DND-41 (cell line): ENCODE data around the gene RASSF7.

ENCODE experiments used
- ATAC-seq: fragments of 200-7000 bp; cut with Tn5 transposase; 3 replicates; pipeline ENCODE4 v1.9.1; 2021; ENCODE audit warnings: low read depth; ENCODE audit not compliant: insufficient read depth
- DNase-seq: peaks from one replicate; pipeline ENCODE4 v3.0.0-alpha.2; 2020
- H2AFZ ChIP-seq: 2 replicates; pipeline ENCODE4 v1.6.0; 2012; ENCODE audit warnings: low read depth, low read length
- H3K27ac ChIP-seq: 2 replicates; pipeline ENCODE4 v1.5.1; 2012; ENCODE audit warnings: low read length, inconsistent platforms
- H3K27me3 ChIP-seq: fragments of 200-600 bp; sonication (generic); 2 replicates; pipeline ENCODE4 v1.6.0; 2012; ENCODE audit warnings: low read length, mild to moderate bottlenecking, inconsistent platforms; ENCODE audit not compliant: insufficient read depth, poor library complexity
- H3K36me3 ChIP-seq: 2 replicates; pipeline ENCODE4 v1.5.1; 2012; ENCODE audit warnings: low read length, inconsistent platforms; ENCODE audit not compliant: insufficient read depth
- H3K4me1 ChIP-seq: 2 replicates; pipeline ENCODE4 v1.5.1; 2012; ENCODE audit warnings: mild to moderate bottlenecking, low read length; ENCODE audit not compliant: insufficient read depth
- H3K4me2 ChIP-seq: 2 replicates; pipeline ENCODE4 v1.6.0; 2012; ENCODE audit warnings: mild to moderate bottlenecking, moderate library complexity, low read length, inconsistent platforms; ENCODE audit not compliant: insufficient read depth
- H3K4me3 ChIP-seq, 2 experiments: fragments of 200-600 bp in 1 of 2; shearing (Covaris generic) in 1 of 2; 2 replicates each; pipeline ENCODE4 v1.5.1; 2012 to 2016; ENCODE audit warnings: inconsistent platforms in 2 of 2, low read length in 2 of 2, mild to moderate bottlenecking in 2 of 2, low read depth in 1 of 2, moderate library complexity in 1 of 2
- H3K79me2 ChIP-seq: 2 replicates; pipeline ENCODE4 v1.6.0; 2012; ENCODE audit warnings: low read length, inconsistent platforms; ENCODE audit not compliant: insufficient read depth
- H3K9ac ChIP-seq: 2 replicates; pipeline ENCODE4 v1.6.0; 2012; ENCODE audit warnings: low read depth, mild to moderate bottlenecking, inconsistent platforms, low read length, moderate library complexity
- H3K9me3 ChIP-seq: 2 replicates; pipeline ENCODE4 v1.5.1; 2012; ENCODE audit warnings: low read length, moderate library complexity, mild to moderate bottlenecking, inconsistent platforms; ENCODE audit not compliant: insufficient read depth, severe bottlenecking
- H4K20me1 ChIP-seq: 2 replicates; pipeline ENCODE4 v1.6.0; 2012; ENCODE audit warnings: low read length; ENCODE audit not compliant: insufficient read depth
- EZH2 ChIP-seq: IDR thresholded peaks from 3 replicates; pipeline ENCODE4 v1.6.1; 2012; ENCODE audit warnings: borderline replicate concordance, low read depth, mild to moderate bottlenecking, moderate library complexity, low read length, inconsistent platforms; ENCODE audit not compliant: severe bottlenecking
- TF ChIP-seq, protein P1 (sequence below): IDR thresholded peaks from 2 replicates; pipeline ENCODE4 v1.5.1; 2012; ENCODE audit warnings: borderline replicate concordance, low read length, moderate library complexity, mild to moderate bottlenecking; ENCODE audit not compliant: poor library complexity, severe bottlenecking; ENCODE audit errors: extremely low read depth

The RASSF7 gene

GRCh38 chr11:528815-529727 is 31.7 kb upstream of the RASSF7 start:
- Histone ChIP-seq H3K9ac (no peak overlapping the region), H3K36me3 (peaks cover 31% of the 10 kb centered on the region), H3K9me3 (no peaks in the 10 kb centered on the region), H3K27ac (no peak overlapping the region), H3K4me1 (peaks cover 11% of the 10 kb centered on the region), H3K79me2 (peaks cover 8% of the 10 kb centered on the region), H2AFZ (no peak overlapping the region), H4K20me1 (peaks cover 28% of the 10 kb centered on the region), H3K4me3 (no peak overlapping the region), H3K4me2 (no peak overlapping the region), H3K27me3 (no peaks in the 10 kb centered on the region)
- no peak for DNase-seq
- TF ChIP-seq EZH2, result no peak
- TF ChIP-seq, protein P1, sequence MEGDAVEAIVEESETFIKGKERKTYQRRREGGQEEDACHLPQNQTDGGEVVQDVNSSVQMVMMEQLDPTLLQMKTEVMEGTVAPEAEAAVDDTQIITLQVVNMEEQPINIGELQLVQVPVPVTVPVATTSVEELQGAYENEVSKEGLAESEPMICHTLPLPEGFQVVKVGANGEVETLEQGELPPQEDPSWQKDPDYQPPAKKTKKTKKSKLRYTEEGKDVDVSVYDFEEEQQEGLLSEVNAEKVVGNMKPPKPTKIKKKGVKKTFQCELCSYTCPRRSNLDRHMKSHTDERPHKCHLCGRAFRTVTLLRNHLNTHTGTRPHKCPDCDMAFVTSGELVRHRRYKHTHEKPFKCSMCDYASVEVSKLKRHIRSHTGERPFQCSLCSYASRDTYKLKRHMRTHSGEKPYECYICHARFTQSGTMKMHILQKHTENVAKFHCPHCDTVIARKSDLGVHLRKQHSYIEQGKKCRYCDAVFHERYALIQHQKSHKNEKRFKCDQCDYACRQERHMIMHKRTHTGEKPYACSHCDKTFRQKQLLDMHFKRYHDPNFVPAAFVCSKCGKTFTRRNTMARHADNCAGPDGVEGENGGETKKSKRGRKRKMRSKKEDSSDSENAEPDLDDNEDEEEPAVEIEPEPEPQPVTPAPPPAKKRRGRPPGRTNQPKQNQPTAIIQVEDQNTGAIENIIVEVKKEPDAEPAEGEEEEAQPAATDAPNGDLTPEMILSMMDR, result no peak
- no peak for ATAC-seq

DNA sequence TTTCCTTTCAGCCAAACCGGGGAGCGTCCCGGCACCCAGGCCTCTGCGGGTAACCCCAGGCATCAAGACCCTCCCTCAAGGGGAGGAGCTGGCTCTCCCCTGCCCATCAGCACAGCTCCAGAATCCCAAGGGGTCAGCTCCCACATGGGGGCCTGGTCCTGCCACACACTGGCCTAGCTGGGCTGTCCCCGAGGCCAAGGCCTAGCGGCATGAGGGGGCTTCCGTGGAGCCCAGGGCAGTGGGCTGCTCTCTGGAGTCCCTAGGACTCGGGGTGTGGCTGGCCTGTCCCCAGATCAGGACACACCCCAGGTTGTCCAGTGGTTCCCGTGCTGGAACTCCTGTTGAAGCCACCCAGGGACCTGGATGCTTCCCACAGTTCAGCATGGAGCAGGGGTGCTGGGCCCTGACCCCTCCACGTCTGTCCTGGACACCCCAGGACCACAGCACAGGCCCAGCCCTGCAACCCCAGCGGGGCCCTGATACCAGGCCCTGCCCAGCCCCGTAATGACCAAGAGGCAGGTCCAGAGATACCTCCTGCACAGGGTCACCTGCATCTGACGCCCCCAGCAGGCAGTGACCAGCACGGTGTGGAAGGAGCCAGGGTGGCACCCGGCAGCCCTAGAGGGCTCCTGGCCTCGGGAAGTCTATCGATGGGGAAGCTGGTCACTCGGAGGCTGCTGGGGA is 30.9 kb upstream of the RASSF7 start:
- H3K4me3 ChIP-seq, result no peak overlapping the region
- peaks cover 36% of the 10 kb centered on the region for H4K20me1 ChIP-seq
- no peak overlapping the region for H3K27ac ChIP-seq
- ATAC-seq, result no peak
- H2AFZ ChIP-seq, result no peak overlapping the region
- peaks cover 19% of the 10 kb centered on the region for H3K4me1 ChIP-seq
- peaks cover 35% of the 10 kb centered on the region for H3K36me3 ChIP-seq
- H3K9me3 ChIP-seq, result no peaks in the 10 kb centered on the region
- no peak overlapping the region for H3K9ac ChIP-seq
- TF ChIP-seq EZH2, result no peak
- TF ChIP-seq, protein P1, result no peak
- H3K79me2 ChIP-seq, result peaks cover 16% of the 10 kb centered on the region
- H3K4me2 ChIP-seq, result no peak overlapping the region
- H3K27me3 ChIP-seq, result no peaks in the 10 kb centered on the region
- no peak for DNase-seq

- H3K36me3 ChIP-seq, result peaks cover 35% of the 10 kb centered on the region
- no peak for DNase-seq
- no peak for TF ChIP-seq EZH2
- TF ChIP-seq, protein P1, result no peak
- no peak overlapping the region for H3K9ac ChIP-seq
- H3K27ac ChIP-seq, result no peak overlapping the region
- peaks cover 24% of the 10 kb centered on the region for H3K4me1 ChIP-seq
- H4K20me1 ChIP-seq, result peaks cover 36% of the 10 kb centered on the region
- H3K9me3 ChIP-seq, result no peaks in the 10 kb centered on the region
- H3K4me3 ChIP-seq, result no peak overlapping the region
- no peaks in the 10 kb centered on the region for H3K27me3 ChIP-seq
- H3K79me2 ChIP-seq, result peaks cover 18% of the 10 kb centered on the region
- H2AFZ ChIP-seq, result no peak overlapping the region
- H3K4me2 ChIP-seq, result no peak overlapping the region
- no peak for ATAC-seq
Observed at GRCh38 chr11:530960-531831, 29.6 kb upstream of the RASSF7 start.
